Measurements from ENCODE around the gene SH3BP4.

DNA sequence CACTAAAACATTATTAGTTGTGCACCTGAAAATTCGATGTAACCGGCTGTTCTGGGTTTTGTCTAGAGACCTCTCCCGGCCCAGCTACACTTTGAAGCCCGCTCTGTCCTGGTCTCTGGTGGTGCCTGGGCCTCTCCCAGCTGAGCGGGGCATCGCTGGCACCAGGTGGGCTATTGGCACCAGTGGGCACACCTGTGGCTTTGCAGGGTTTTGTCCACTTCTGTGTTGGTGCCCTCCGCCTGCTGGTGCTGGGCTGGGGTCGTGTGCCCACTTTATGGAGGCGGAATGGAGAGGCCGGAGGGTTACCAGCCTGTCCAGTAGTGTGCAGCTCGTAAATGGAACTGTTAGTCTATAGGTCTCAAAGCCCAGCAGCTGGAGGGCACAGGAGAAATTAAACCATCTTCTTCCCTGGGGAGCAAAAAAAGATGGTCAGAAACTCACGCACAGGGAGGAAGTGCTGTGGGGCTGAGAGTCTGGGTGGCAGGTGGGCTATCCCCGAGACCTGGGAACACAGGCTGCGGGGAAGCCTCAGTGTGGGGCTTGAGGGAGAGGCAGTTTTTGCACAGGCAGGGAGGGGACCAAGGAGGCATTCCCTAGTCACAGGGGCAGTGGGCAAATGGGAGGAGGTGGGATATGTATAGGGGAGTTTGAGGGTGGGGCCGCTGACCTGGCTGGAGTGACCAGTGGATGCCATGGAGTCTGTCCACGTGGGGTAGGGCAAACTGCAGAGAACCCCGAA, 30.4 kb downstream of the SH3BP4 start:
- TF ChIP-seq, protein P1, sequence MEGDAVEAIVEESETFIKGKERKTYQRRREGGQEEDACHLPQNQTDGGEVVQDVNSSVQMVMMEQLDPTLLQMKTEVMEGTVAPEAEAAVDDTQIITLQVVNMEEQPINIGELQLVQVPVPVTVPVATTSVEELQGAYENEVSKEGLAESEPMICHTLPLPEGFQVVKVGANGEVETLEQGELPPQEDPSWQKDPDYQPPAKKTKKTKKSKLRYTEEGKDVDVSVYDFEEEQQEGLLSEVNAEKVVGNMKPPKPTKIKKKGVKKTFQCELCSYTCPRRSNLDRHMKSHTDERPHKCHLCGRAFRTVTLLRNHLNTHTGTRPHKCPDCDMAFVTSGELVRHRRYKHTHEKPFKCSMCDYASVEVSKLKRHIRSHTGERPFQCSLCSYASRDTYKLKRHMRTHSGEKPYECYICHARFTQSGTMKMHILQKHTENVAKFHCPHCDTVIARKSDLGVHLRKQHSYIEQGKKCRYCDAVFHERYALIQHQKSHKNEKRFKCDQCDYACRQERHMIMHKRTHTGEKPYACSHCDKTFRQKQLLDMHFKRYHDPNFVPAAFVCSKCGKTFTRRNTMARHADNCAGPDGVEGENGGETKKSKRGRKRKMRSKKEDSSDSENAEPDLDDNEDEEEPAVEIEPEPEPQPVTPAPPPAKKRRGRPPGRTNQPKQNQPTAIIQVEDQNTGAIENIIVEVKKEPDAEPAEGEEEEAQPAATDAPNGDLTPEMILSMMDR (IDR thresholded peaks at IDR 0.05; ENCODE audit: low read depth, low read length, poor library complexity, severe bottlenecking) = no peak
- TF ChIP-seq EZH2phosphoT487 (IDR thresholded peaks at IDR 0.05; ENCODE audit: borderline replicate concordance, low read length) = no peak
